Stimulated activated CD4-positive, alpha-beta T cell treated with anti-CD3 and anti-CD28 coated beads, Interleukin-12 subunit alpha, Interleukin-12 subunit beta, amount 100 ng/mL, for 48 hours (primary cell): Measurements from ENCODE around the gene CTSW.
"Not testable (repeated sequence)": the region's sequence is repeated elsewhere in the genome, so short reads cannot be mapped to it uniquely, and the experiment has no call there.

Experiments used
- DNase-seq, 3 donors: peaks; one replicate each; pipeline ENCODE4 v3.0.0-alpha.2; 2020; ENCODE audit warnings: low read depth in 2 of 3, low spot score in 1 of 3

Gene CTSW

GRCh38 chr11:65879617-65880016, at the start of gene CTSW:
CTSW (plus strand) TSS chr11:65879837; CDS start chr11:65879855, 18 bp downstream.
- no peak for DNase-seq

- DNase-seq = not testable (repeated sequence)
Observed at GRCh38 chr11:65832231-65832630, 47.4 kb upstream of the CTSW start.

- DNase-seq = peak; percentile 92 to 95 (median 95)
Observed at GRCh38 chr11:65833297-65834030, 46.2 kb upstream of the CTSW start, which contains the start of gene SNX32. SNX32 (plus strand) TSS chr11:65833963; CDS start chr11:65834066, 103 bp downstream.

- DNase-seq = no peak
Observed at GRCh38 chr11:65834202-65834601, 45.4 kb upstream of the CTSW start.

- DNase-seq = no peak
Observed at GRCh38 chr11:65842144-65842543, 37.5 kb upstream of the CTSW start.

- no peak for DNase-seq
Observed at GRCh38 chr11:65843811-65844210, 35.8 kb upstream of the CTSW start.

GRCh38 chr11:65844231-65844872, 35.3 kb upstream of the CTSW start:
- DNase-seq = no peak

- no peak for DNase-seq
Observed at GRCh38 chr11:65847746-65848145, 31.9 kb upstream of the CTSW start.

- DNase-seq = not testable (repeated sequence)
Observed at GRCh38 chr11:65848693-65849092, 30.9 kb upstream of the CTSW start.

- no peak for DNase-seq
Observed at GRCh38 chr11:65849366-65849765, 30.3 kb upstream of the CTSW start.

- DNase-seq = no peak
Observed at GRCh38 chr11:65849771-65850216, 29.8 kb upstream of the CTSW start.

GRCh38 chr11:65850217-65851082, 29.2 kb upstream of the CTSW start:
- no peak for DNase-seq

GRCh38 chr11:65851083-65851579, 28.5 kb upstream of the CTSW start:
- no peak for DNase-seq

- DNase-seq = no peak
Observed at GRCh38 chr11:65851811-65852507, 27.7 kb upstream of the CTSW start.

GRCh38 chr11:65852508-65853245, 27.0 kb upstream of the CTSW start:
- DNase-seq = no peak

- DNase-seq = no peak
Observed at GRCh38 chr11:65853246-65853979, 26.2 kb upstream of the CTSW start.

- no peak for DNase-seq
Observed at GRCh38 chr11:65854161-65854592, 25.5 kb upstream of the CTSW start.

GRCh38 chr11:65854852-65855837, 24.5 kb upstream of the CTSW start:
- no peak for DNase-seq
